ENCODE measurements around the gene UVRAG.

GRCh38 chr11:76174330-76174729 is 359.3 kb downstream of the UVRAG start:
- TF ChIP-seq RAD21 (IDR thresholded peaks at IDR 0.05; ENCODE audit: low read depth) (no peak), EGR1 (IDR thresholded peaks at IDR 0.05) (no peak), CREB1 (IDR thresholded peaks at IDR 0.05; ENCODE audit: low read depth) (no peak), CEBPB (IDR thresholded peaks at IDR 0.05) (no peak), MAX (IDR thresholded peaks at IDR 0.05) (no peak), NFIC (IDR thresholded peaks at IDR 0.05) (no peak), EP300 (IDR thresholded peaks at IDR 0.05; ENCODE audit: borderline replicate concordance) (no peak), FOXM1 (IDR thresholded peaks at IDR 0.05; ENCODE audit: borderline replicate concordance, low read depth) (no peak)

All from Ishikawa (cell line).